Aorta (tissue), 5 donors: Measurements from ENCODE around the gene SGIP1. TPM values are rescaled to one million over a fixed set of nuclear protein-coding genes. Genes with fewer than 3 reads are reported as not detected.
A peak's percentile ranks its signal among the peaks of the same experiment; 100 is the strongest.

Source experiments
- ATAC-seq: fragments of 200-7000 bp; cut with Tn5 transposase; one replicate; pipeline ENCODE4 v1.9.1; 2022; ENCODE audit warnings: moderate library complexity; ENCODE audit not compliant: low FRiP score
- DNase-seq, 2 donors: peaks; one replicate each; pipeline ENCODE4 v3.0.0-alpha.2; 2020
- H3K27ac ChIP-seq, 2 donors: one replicate each; pipeline ENCODE4 v1.5.1; 2013; ENCODE audit warnings: low read length in 2 of 2, mild to moderate bottlenecking in 2 of 2, moderate library complexity in 2 of 2, control low read depth in 1 of 2, inconsistent platforms in 1 of 2, low read depth in 1 of 2
- H3K27me3 ChIP-seq, 2 donors: one replicate each; pipeline ENCODE4 v1.6.1; 2013; ENCODE audit warnings: control low read depth in 1 of 2, low read length in 1 of 2, mild to moderate bottlenecking in 1 of 2, moderate library complexity in 1 of 2; ENCODE audit not compliant: insufficient read depth in 2 of 2, control insufficient read depth in 1 of 2
- H3K36me3 ChIP-seq, 2 donors: one replicate each; pipeline ENCODE4 v1.6.1; 2013; ENCODE audit warnings: control low read depth in 1 of 2, low read length in 1 of 2, mild to moderate bottlenecking in 1 of 2; ENCODE audit not compliant: insufficient read depth in 2 of 2, control insufficient read depth in 1 of 2
- H3K4me1 ChIP-seq, 2 donors: one replicate each; pipeline ENCODE4 v1.6.1; 2013; ENCODE audit warnings: low read length in 2 of 2, control low read depth in 1 of 2, mild to moderate bottlenecking in 1 of 2, moderate library complexity in 1 of 2; ENCODE audit not compliant: insufficient read depth in 2 of 2, control insufficient read depth in 1 of 2
- H3K4me3 ChIP-seq, 2 donors: one replicate each; pipeline ENCODE4 v1.5.1; 2013; ENCODE audit warnings: low read length in 2 of 2, control low read depth in 1 of 2, mild to moderate bottlenecking in 1 of 2
- H3K9me3 ChIP-seq: one replicate; pipeline ENCODE4 v1.6.1; 2013; ENCODE audit warnings: mild to moderate bottlenecking, low read length; ENCODE audit not compliant: control insufficient read depth
- WGBS, 2 donors: extraction: QIAGEN DNeasy Blood & Tissue Kit; methylation state at CpG; one replicate each; pipeline ENCODE4 v1.1.7; 2013; 5-methylcytosine and 5-hydroxymethylcytosine counted together
- intact Hi-C, 2 donors: fragments of 100-400 bp; cut with DNase I; formaldehyde crosslinking; loops; one replicate each; pipeline versions ENCODE4 v1.14.2 to v1.15.0; 2022
- polyA plus RNA-seq, 2 donors: library from polyadenylated mRNA; stranded (reverse); fragments of 200-250 nt; gene quantifications; one replicate each; pipeline ENCODE4 v1.2.3, GENCODE V29; 2013
- total RNA-seq, 2 donors: library from RNA; stranded (reverse); fragmentation: NEBNext Ultra II Directional; extraction: Animal tissue kit (Norgen Biotek cat#: 25700); gene quantifications; one replicate each; pipeline ENCODE4 v1.2.1, GENCODE V29; 2021
- donor health status: healthy with polysubstance abuse.
- donor health status: Bipolar disorder and iron deficiency.
- donor health status: DM: no; HTN: no; CAD: no.
- donor health status: DM: no; HTN: no; CAD: no.
- donor health status: DM: yes; HTN: yes; CAD: no.

Gene SGIP1
- total and polyA plus RNA-seq, 4 donors: 10.9 to 73.2 (median 58.3) TPM

DNA sequence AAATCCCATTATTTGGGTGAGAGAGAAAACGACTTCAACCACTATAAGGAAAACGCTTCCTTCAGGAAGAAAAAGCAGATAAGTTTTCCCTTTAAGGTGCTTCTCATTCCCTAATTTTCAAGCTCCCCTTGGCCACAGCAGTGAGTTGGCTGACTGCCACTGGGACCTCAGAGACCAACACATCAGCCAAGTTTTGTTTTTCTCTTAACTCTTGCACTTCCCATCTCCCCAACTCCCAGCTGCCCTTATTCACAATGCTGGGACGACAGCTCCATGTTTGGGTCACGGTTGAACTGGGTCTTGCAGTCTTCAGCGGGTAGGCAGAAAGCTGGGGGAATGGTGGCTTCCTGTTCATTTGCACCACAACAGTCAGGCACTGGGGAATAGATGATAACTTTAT is 18.9 kb downstream of the SGIP1 start:
- DNase-seq: peak in 1 of 2 donors; percentile 47
- no peak for ATAC-seq
- peaks cover 5 to 11% of the 10 kb centered on the region in 2 donors for H3K4me1 ChIP-seq
- no peaks in the 10 kb centered on the region for H3K27me3 ChIP-seq
- 17 to 23% methylated on average over 5 of the region's 5 CpGs for WGBS, 2 donors
- no peak overlapping the region for H3K27ac ChIP-seq
- intact Hi-C loops: no loop called here
- H3K4me3 ChIP-seq: no peak overlapping the region
- H3K9me3 ChIP-seq: no peaks in the 10 kb centered on the region
- peaks cover 0 to 3% of the 10 kb centered on the region in 2 donors for H3K36me3 ChIP-seq

DNA sequence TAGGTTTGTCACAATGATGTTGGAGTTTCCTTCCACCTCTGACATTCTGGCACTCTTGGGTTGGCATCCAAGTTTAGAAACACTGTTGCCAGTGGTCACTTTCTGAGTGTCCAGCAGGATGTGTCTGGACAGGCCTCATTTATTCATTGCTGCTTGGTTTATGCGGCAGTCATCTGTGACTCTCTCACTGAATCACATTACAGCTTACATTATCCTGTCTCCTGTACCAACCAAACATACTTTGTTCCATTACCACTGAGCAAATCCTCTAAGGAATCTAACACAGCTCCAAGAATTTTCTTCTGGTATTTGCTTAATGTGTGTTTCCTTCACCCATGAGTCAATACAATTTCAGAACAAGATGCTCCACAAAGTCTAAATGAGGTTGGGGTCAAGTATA is 19.9 kb downstream of the SGIP1 start:
- peaks cover 5 to 9% of the 10 kb centered on the region in 2 donors for H3K4me1 ChIP-seq
- ATAC-seq (no peak), DNase-seq (no peak)
- no peaks in the 10 kb centered on the region for H3K9me3 ChIP-seq
- intact Hi-C loops: no loop called here
- H3K4me3 ChIP-seq: no peak overlapping the region
- 53 to 75% methylated on average over 1 of the region's 1 CpG for WGBS, 2 donors
- H3K36me3 ChIP-seq: peaks cover 0 to under 1% of the 10 kb centered on the region in 2 donors
- H3K27me3 ChIP-seq: no peaks in the 10 kb centered on the region
- H3K27ac ChIP-seq: no peak overlapping the region

DNA sequence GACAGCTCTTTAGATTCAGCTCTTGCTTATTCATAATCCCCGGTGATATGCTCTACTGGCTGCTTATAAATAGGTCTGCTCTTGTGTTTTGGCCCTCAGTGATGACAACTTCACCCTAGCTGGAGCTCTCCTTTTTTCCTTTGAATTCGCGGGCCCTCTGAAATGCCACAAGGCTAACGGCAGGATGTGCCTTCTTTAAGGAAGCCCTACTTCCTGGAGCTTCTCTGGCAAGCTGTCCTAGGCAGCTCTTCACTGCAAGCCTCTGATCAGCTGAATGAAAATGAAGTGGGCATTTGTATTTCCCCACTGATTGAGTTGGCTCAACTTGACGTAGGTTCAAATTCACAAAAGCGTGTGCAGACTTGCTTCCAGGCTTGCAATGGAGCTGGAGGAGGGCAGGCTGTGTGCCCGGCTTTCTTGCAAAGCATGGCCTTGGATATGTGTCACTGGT is 22.2 kb downstream of the SGIP1 start:
- intact Hi-C loops: no loop called here
- Histone ChIP-seq H3K4me3 (no peak overlapping the region), H3K9me3 (no peaks in the 10 kb centered on the region), H3K27ac (peak overlapping the region in 1 of 2 donors; percentile 6), H3K27me3 (no peaks in the 10 kb centered on the region), H3K4me1 (peaks cover 6 to 7% of the 10 kb centered on the region in 2 donors), H3K36me3 (no peaks in the 10 kb centered on the region)
- WGBS, 2 donors: 36 to 60% methylated on average over 7 of the region's 7 CpGs
- ATAC-seq (no peak), DNase-seq (no peak)

DNA sequence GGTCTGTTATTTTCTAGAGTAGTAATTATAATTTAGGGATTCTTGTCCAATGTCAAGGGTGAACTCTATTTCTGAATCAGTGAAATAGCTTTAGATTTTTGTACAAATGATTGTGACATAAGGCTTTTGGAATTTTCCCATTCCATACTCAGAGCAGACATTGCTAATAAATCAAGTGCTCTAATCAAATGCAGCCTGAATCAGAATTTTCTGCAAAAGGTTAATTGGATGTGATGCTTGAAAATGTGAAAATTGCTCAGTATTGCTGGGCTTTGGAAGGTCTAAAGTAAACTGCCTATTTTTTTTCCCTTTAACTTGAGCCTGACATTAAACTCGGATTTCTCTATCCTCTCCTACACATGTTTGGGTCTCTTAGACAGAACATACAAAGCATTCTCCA is 23.2 kb downstream of the SGIP1 start:
- Histone ChIP-seq H3K36me3 (no peaks in the 10 kb centered on the region), H3K4me1 (peaks cover 7% of the 10 kb centered on the region in 2 donors), H3K9me3 (no peaks in the 10 kb centered on the region), H3K27me3 (no peaks in the 10 kb centered on the region), H3K4me3 (no peak overlapping the region), H3K27ac (no peak overlapping the region)
- no peak for DNase-seq
- 21 to 34% methylated on average over 1 of the region's 1 CpG for WGBS, 2 donors
- intact Hi-C loops: no loop called here
- no peak for ATAC-seq

DNA sequence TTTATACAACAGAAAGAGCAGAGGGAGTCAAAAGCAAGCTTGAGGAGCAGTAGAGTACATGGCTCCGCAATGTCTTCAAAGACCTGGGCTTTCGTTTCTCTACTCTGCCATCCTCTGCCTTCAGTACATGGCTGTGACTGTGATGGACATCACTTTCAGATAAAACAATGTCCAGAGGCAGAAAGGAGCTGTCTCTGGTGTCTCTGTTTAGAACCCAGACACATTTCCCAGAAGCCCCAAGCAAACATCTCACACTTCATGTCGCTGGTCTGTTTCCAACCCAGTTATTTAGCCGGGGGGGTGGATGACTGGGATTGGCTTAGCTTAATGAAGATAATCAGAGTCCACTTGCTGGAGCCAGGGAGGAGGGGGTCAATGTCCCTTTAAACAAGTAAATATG is 25.6 kb downstream of the SGIP1 start:
- no peaks in the 10 kb centered on the region for H3K36me3 ChIP-seq
- intact Hi-C loops: no loop called here
- peaks cover 7 to 9% of the 10 kb centered on the region in 2 donors for H3K4me1 ChIP-seq
- H3K9me3 ChIP-seq: no peaks in the 10 kb centered on the region
- no peak for ATAC-seq
- WGBS, 2 donors: 79 to 86% methylated on average over 4 of the region's 4 CpGs
- no peak overlapping the region for H3K4me3 ChIP-seq
- no peak for DNase-seq
- no peak overlapping the region for H3K27ac ChIP-seq
- no peaks in the 10 kb centered on the region for H3K27me3 ChIP-seq

- ATAC-seq (no peak), DNase-seq (no peak)
- intact Hi-C loops: no loop called here
- Histone ChIP-seq H3K9me3 (no peaks in the 10 kb centered on the region), H3K36me3 (no peaks in the 10 kb centered on the region), H3K27me3 (no peaks in the 10 kb centered on the region), H3K4me3 (no peak overlapping the region), H3K27ac (peak overlapping the region in 1 of 2 donors; percentile 57), H3K4me1 (peaks cover 5% of the 10 kb centered on the region in 2 donors)
- 5 to 13% methylated on average over 3 of the region's 3 CpGs for WGBS, 2 donors
These were observed 28.6 kb downstream of the SGIP1 start for GRCh38 chr1:66562561-66562960.

DNA sequence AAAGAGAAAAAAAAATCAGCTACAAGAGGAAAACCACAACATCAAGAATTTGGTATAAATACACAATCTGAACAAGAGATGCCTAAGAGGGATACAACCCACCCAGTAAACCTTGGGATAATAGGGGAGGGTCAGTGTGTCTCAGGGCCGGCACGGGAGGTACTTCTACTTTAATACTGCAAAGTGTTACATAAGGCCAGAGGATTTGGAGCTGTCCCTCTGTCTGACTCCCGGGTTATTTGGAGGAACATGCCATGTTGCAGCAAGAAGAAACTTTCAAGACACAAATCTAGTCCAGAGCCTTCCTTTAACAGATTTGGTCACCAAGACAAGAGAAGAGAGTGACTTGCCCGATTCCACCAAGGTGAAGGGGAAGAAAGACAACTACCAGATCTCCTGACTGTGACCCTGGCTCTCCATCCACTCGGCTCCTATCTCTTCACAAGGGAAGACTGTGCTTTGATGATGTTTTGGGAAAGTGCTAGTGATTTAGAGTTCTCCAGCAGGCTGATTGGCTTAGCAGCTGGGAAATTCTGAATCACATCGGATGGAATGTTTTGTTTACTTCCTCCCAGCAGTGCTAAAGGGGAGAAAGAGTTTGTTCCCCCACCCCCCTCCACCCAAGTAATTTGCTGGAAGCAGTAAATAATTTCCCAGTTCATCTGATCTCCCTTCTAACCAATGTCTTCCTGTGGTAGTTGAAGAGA is 29.3 kb downstream of the SGIP1 start:
- Histone ChIP-seq H3K27me3 (no peaks in the 10 kb centered on the region), H3K4me1 (peaks cover 3 to 5% of the 10 kb centered on the region in 2 donors), H3K27ac (peak overlapping the region; percentile 77 to 80), H3K36me3 (no peaks in the 10 kb centered on the region), H3K9me3 (no peaks in the 10 kb centered on the region), H3K4me3 (peak overlapping the region in 1 of 2 donors; percentile 14)
- ATAC-seq (peak; percentile 78), DNase-seq (no peak)
- WGBS, 2 donors: 5 to 12% methylated on average over 6 of the region's 6 CpGs
- intact Hi-C loops: no loop called here

- 79 to 81% methylated on average over 5 of the region's 5 CpGs for WGBS, 2 donors
- DNase-seq: no peak
- H3K36me3 ChIP-seq: no peaks in the 10 kb centered on the region
- peaks cover 3 to 7% of the 10 kb centered on the region in 2 donors for H3K4me1 ChIP-seq
- H3K27ac ChIP-seq: peak overlapping the region in 1 of 2 donors; percentile 28
- intact Hi-C loops: no loop called here
- H3K27me3 ChIP-seq: no peaks in the 10 kb centered on the region
- H3K4me3 ChIP-seq: no peak overlapping the region
- ATAC-seq: peak; percentile 64
- no peaks in the 10 kb centered on the region for H3K9me3 ChIP-seq
These were observed 30.1 kb downstream of the SGIP1 start for GRCh38 chr1:66563941-66564630.

- Histone ChIP-seq H3K4me1 (peaks cover 2 to 6% of the 10 kb centered on the region in 2 donors), H3K27me3 (no peaks in the 10 kb centered on the region), H3K27ac (no peak overlapping the region), H3K4me3 (no peak overlapping the region), H3K36me3 (no peaks in the 10 kb centered on the region), H3K9me3 (no peaks in the 10 kb centered on the region)
- intact Hi-C loops: no loop called here
- no peak for ATAC-seq
- no peak for DNase-seq
These were observed 36.2 kb downstream of the SGIP1 start for GRCh38 chr1:66570196-66570595.
